ENCODE measurements around the gene DCAF10. TPM values are rescaled to one million over a fixed set of nuclear protein-coding genes. Genes with fewer than 3 reads are reported as not detected.
"Not testable (repeated sequence)": the region's sequence is repeated elsewhere in the genome, so short reads cannot be mapped to it uniquely, and the experiment has no call there.

Gene DCAF10
- polyA plus RNA-seq, 3 donors = 31.9 to 36.9 (median 32.2) TPM

DNA sequence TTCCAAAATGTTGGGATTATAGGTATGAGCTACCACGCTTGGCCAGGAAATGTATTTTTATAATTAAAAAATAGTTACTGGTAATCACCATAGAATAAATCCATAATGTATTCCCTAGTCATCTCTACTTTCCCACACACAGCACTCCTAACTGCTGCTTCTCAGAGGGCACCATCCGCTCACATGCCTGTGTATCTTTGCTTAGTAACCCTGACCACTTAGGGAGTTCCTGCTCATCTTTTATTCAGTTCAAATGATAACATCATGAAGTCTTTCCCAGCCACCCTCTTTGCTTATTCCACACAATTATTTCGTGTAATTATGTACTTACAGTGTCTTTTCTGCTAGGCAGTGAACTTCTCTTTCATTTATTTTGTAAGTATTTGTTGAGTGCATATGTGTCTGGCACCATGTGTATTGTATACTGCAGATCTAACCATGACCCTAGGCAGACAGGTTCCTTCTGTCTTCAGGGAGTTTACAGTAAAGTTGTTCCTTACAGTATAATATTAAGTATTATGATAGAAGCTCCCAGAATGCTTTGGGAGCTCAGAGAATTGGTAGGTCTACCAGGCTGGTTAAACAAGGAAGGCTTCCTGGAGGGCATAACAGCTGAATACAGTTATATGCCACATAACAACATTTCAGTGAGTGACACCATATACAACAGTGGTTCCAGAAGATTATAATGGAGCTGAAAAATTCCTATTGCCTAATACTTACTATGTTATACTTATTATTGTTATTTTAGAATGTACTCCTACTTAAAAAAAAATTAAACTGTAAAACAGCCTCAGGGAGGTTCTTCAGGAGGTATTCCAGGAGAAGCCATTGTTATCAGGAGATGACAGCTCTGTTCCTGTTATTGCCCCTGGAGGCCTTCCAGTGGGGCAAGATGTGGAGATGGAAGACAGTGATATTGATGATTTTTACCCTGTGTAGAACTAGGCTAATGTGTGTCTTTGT, 39.2 kb downstream of the DCAF10 start:
- no peak for DNase-seq (ENCODE audit: extremely low read depth in 1 of 11, low read depth in 9 of 11, low spot score in 4 of 11)

DNA sequence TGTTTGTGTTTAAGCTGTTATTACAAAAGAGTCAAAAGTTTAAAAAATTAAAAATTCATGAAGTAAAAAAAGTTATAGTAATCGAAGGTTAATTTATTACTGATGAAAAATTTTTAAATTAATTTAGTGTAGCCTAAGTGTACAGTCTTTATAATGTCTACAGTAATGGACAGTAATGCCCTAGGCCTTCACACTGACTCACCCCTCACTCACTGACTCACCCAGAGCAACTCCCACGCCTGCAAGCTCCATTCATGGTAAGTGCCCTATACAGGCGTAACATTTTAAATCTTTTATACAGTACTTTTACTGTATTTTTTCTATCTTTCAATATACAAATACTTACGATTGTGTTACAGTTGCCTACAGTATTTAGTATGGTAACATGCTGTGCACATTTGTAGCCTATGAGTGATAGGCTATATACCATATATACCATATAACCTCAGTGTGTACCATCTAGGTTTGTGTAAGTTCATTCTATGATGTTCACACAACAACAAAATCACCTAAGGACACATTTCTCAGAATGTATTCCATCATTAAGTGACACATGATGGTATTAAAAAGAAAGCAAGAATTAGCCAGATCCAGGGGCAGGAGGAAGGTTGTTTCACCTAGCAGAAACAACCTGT, 40.1 kb downstream of the DCAF10 start:
- DNase-seq (ENCODE audit: extremely low read depth in 1 of 11, low read depth in 9 of 11, low spot score in 4 of 11) = no peak

DNA sequence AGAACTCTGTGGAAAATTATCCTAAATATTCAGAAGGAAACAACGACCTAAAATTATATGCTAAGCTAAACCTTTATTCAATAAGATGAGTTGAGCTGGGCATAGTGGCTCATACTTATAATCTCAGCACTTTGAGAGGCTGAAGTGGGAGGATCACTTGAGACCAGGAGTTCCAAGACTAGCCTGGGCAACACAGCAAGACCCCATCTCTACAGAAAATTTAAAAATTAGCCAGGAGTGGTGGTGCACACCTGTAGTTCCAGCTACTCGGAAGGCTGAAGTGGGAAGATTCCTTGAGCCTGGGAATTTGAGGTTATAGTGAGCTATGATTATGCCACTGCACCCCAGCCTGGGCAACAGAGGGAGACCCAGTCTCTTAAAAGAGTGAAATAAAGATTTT, 51.6 kb downstream of the DCAF10 start:
- no peak for DNase-seq (ENCODE audit: extremely low read depth in 1 of 11, low read depth in 9 of 11, low spot score in 4 of 11)

DNA sequence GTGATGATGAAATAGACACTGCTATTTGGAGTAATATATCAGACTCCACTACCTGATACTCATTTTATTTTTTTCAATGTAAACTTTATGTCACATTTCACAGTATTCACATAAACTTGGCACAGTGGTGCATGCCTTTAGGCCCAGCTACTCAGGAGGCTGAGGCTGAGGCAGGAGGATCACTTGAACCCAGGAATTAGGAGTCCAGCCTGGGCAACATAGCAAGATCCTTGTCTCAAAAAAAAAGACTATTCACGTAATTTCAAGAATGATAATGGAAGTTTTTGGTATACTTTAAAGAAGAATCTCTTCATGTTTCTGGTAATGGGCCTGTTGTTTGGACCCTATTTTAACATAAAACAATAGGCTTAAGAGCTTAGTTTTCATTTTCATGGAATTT, 56.0 kb downstream of the DCAF10 start:
- DNase-seq (ENCODE audit: extremely low read depth in 1 of 11, low read depth in 9 of 11, low spot score in 4 of 11) = no peak

DNA sequence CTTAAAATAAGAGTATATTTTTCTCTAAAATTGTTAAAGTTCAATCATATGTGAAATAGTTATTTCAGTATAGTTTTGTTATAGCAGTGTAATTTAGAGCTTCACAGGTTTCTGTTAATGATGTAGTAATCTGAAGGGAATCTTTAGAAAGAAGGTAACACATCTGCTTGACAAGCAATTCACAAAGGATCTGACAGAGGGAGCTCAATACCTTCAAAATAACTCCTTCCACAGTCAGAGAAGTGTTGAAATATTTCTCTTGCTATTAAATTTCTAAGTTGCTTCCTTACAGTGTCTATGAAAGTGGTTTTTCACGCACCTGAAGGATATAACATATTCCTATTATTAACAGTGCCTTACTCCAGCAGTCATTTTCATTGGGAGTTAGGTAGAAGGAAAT, 58.4 kb downstream of the DCAF10 start:
- DNase-seq (ENCODE audit: extremely low read depth in 1 of 11, low read depth in 9 of 11, low spot score in 4 of 11) = no peak

DNA sequence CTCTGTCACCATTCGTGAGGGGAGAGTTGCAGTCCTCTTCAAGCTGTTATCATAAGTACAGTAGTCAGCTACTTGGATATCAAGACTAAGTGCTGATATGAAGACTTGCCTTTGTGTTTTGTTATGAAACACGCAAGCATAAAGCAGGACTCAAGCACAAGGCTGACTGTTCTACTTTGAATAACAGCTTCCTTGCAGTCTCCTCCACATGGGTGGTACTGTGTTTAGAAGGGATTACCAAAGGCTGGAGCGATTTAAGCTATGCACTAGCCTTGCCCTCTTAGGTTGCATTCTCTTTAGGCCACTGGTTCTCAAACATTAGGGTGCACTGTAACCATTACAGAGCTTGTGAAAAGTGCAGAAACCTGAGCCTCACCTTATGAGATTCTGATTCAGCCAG, 61.9 kb downstream of the DCAF10 start:
- no peak for DNase-seq (ENCODE audit: extremely low read depth in 1 of 11, low read depth in 9 of 11, low spot score in 4 of 11)

DNA sequence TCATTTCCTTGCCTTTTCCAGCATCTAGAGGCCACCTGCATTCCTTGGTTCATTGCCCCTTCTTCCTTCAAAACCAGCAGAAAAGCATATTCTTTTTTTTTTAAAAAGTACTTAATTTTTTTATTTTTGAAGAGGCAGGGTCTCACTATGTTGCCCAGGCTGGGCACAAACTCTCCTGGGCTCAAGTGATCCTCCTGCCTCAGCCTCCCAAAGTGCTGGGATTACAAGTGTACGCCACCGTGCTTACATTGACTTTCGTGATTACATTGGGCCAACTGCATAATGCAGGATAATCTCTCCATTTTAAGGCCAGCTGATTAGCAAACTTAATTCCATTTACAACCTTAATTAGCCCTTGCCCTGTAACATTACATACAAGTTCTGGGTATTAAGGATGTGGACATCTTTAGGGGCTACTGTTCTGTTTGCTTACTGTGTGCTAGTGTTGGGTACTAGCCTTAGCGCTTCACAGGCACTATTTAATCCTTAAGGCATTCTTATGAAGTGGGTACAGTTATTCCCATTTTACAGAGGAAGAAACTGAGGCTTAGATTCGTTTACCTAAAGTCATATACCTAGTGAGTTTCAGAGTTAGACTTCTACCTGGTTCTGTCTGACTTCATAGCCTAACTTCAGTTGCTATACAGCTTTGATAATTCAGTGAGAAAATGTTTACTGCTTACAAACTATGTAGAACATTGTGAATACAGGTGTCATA, 69.6 kb downstream of the DCAF10 start:
- DNase-seq (ENCODE audit: extremely low read depth in 1 of 11, low read depth in 9 of 11, low spot score in 4 of 11) = no peak

DNA sequence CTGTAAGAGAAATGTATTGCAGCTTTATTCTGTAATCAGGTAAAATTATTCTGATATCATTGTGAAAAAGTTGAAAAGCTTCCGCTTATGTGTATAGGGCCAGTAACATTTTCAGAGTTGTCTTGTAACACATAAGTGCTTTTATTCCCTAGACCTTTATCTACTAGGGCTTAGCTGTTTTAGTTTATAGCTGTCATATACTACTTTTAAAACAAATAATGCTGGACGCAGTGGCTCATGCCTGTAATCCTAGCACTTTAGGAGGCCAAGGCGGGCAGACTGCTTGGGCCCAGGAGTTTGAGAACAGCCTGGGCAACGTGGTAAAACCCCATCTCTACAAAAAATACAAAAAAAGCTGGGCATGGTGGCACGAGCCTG, 70.2 kb downstream of the DCAF10 start:
- no peak for DNase-seq (ENCODE audit: extremely low read depth in 1 of 11, low read depth in 9 of 11, low spot score in 4 of 11)

DNA sequence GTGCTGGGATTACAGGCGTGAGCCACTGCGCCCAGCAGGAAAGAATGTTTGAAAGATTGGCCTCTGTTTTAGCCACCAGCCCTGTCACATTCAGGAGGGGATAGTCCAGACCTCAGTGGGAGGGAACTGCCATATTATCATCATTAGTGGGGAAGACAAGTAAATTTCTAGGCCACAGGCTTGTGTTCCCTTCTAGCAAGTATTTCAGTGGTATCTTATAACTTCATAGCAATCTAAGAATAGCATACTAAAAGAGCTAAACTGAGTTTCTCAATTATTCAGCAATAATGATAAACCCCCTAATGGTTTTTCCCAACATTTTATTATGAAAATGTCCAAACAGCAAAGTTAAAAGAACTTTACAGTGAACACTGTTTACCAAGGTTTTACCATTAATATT, 73.4 kb downstream of the DCAF10 start:
- DNase-seq (ENCODE audit: extremely low read depth in 1 of 11, low read depth in 9 of 11, low spot score in 4 of 11) = no peak

DNA sequence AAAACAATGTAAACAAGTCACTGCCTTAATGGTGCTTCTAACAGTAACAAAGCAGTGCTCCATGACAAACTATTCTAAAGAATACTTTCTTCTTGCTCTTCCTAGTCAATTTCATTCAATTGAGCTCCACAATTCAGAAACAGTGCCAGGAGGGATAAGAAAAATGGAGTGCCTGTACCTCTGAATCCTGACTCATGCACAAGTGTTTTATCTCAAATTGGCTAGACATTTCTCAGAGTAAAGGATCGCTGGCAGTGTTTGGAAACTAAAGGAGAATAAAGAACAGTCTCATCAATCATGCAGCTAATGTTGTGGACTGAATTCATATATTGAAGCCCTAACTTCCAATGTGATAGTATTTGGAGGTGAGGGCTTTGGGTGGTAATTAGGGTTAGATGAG, 75.8 kb downstream of the DCAF10 start:
- DNase-seq (ENCODE audit: extremely low read depth in 1 of 11, low read depth in 9 of 11, low spot score in 4 of 11) = no peak

DNA sequence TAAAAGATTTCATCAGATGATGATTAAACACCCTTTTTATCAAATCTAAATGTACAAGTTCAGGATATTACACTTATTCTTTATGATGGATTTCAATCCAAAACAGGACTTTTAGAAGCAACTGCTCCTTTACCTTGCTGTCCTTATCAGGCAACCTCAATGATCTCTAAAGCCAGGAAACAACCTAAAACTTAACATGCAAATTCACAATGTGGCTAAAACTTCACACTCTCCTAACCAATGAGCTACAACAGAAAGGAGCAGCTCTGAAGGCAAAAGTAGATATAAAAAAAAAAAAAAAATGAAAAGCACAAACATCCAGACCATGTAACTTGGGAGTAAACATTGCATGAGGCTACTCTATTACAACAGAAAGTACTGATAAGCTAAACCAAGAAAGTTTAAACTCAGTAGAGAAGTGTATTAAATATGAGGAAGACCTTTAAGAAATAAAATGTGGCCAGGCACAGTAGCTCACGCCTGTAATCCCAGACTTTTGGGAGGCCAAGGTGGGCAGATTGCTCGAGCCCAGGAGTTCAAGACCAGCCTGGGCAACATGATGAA, 80.4 kb downstream of the DCAF10 start:
- no peak for DNase-seq (ENCODE audit: extremely low read depth in 1 of 11, low read depth in 9 of 11, low spot score in 4 of 11)

DNA sequence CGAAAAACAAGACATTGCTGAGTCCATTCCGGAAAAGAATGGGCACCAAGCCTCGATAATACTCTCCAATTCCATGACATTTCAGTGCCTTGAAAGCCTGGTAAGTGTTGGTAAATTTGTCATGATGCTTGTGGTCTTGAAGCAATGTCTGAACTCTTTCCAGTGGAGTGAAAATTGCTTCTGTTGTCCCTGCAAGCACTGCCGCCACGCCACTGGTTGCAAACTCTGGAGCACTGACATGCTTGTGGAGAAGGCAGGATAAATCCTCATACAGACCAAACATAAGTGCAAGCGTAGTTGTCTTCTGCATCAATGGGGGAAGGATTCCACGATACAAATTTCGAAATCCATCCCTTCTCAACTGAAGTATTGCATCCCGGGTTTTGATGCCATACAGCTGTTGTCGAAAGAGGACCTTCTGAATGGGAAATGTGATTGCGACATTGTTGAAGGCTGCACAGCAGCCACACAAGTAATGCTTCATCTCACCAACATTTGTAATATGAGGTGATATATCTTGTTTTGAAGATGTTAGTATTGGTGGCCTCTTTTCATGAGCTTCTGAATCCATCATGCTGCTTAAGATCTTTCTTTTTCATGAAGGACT, 87.5 kb downstream of the DCAF10 start:
- DNase-seq (ENCODE audit: extremely low read depth in 1 of 11, low read depth in 9 of 11, low spot score in 4 of 11) = not testable (repeated sequence)

DNA sequence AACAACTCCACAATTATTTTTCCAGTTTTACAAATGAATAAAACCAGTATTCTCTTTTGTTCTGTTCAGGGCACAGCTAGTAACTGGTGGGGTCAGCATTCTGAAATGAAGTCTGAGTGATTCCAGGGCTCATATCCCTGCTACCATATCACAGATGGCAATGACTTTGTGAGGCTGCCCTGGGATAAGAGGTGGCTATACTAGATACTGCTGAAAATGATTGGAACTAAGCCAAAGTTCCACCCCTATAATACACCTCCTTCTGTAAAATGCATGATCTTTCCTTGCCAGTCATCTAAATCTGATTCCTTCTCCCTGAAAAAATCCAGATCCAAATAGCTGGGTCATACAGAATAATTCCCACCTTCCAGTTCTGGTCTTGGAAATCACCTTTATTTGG, 88.9 kb downstream of the DCAF10 start:
- DNase-seq (ENCODE audit: extremely low read depth in 1 of 11, low read depth in 9 of 11, low spot score in 4 of 11) = no peak

DNA sequence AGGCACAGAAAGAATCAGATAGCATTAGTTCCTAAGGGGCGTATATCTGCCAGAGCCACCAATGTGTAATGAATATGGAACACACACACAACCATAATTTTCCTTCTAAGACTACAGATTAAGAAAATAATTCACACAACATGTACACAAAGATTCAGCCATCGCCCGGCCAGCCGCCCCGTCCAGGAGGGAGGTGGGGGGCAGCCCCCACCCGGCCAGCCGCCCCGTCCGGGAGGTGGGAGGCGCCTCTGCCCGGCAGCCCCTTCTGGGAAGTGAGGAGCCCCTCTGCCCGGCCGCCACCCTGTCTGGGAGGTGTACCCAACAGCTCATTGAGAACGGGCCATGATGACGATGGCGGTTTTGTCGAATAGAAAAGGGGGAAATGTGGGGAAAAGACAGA, 90.4 kb downstream of the DCAF10 start:
- DNase-seq (ENCODE audit: extremely low read depth in 1 of 11, low read depth in 9 of 11, low spot score in 4 of 11) = not testable (repeated sequence)

DNA sequence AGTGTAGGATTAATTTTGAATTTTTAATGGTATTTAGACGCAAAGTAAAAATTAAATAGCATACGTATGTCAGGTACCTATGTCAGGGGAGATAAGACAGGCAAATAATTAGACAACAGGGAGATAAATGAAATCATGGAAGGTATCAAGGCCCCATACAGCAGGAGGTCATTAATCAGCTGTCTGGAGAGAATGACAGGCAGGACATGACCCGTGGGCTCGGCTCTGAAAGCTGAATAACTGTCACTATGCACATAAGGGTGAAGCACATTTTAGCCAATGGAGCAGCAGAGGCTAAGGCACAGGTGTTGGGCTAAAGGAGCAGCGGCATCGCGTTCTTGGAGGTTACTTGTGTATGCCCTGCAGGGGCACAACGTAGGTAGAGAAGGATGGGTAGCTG, 91.5 kb downstream of the DCAF10 start:
- no peak for DNase-seq (ENCODE audit: extremely low read depth in 1 of 11, low read depth in 9 of 11, low spot score in 4 of 11)

DNA sequence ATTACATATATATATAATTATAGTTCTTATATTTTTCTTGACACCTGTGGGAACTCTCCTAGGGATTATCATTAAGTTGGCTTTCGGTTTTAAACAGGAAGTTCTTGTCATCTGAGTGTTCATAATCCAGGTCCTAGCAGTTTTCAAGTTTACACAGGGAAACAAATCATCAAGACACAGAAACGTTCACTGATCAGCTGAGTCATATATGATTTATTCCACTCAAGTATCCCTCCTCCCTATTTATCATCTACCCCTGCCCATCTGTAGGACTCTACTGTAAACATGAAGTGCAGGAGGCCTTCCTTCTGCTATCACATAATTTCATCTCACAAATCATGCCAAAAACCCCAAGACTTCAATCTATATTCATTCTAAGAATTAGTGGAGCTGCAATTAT, 97.1 kb downstream of the DCAF10 start:
- DNase-seq (ENCODE audit: extremely low read depth in 1 of 11, low read depth in 9 of 11, low spot score in 4 of 11) = no peak

DNA sequence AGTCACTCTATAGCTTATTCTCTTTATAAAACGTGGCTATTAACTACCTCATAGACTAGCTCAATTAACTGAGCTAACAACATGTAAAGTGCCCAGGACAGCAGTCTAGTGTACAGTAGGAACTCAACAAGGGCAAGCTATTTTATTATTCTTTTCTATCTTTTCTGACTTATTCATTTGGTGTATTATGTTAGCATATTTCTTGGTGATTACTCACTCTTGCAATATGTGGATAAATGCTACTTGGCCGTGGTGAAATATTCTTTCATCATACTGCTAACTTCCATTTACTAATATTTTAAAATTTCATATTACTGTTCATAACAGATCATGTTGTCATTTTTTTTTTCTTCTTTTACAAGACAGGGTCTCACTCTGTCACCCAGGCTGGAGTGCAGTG, 98.4 kb downstream of the DCAF10 start:
- DNase-seq (ENCODE audit: extremely low read depth in 1 of 11, low read depth in 9 of 11, low spot score in 4 of 11) = no peak

DNA sequence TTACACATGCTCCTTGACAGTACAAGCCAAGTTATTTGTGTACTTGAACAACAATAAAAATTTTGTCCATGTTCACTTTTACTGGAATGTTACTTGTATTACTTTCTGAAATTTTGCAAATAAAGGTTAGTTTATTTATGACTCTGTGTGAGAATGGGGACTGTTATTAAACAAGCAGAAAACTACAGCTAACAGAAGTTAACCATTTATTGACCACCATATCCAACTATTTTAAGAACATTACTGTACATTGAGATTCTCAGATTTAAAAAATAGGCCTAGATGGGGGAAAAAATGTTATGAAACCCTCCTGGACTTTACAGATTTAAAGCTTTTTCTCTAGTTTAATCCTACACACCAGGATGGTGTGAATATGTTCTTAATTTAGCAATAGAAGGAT, 101.5 kb downstream of the DCAF10 start:
- DNase-seq (ENCODE audit: extremely low read depth in 1 of 11, low read depth in 9 of 11, low spot score in 4 of 11) = no peak
